HepG2 (cell line): Measurements from ENCODE around the gene SRSF3. TPM values are rescaled to one million over a fixed set of nuclear protein-coding genes. Genes with fewer than 3 reads are reported as not detected.
A peak's percentile ranks its signal among the peaks of the same experiment; 100 is the strongest.

Source experiments
- ARHGAP35 ChIP-seq: sonication (generic); formaldehyde crosslinking; IDR thresholded peaks from 2 replicates; pipeline ENCODE4 v1.9.0; 2022; ENCODE audit warnings: mild to moderate bottlenecking, inconsistent platforms, moderate library complexity, missing genetic modification reagents, borderline replicate concordance
- ATF1 ChIP-seq: IDR thresholded peaks from 2 replicates; pipeline ENCODE4 v1.6.1; 2016; ENCODE audit warnings: mild to moderate bottlenecking, control low read depth
- CC2D1A ChIP-seq: sonication (generic); formaldehyde crosslinking; IDR thresholded peaks from 2 replicates; pipeline ENCODE4 v1.8.1; 2023; ENCODE audit warnings: mild to moderate bottlenecking, missing genetic modification reagents
- DNMT3B ChIP-seq: conservative IDR thresholded peaks from 2 replicates; pipeline ENCODE4 v1.6.1; 2016; ENCODE audit warnings: missing biosample characterization, control low read depth
- FOXP1 ChIP-seq, 2 experiments: fragments of 450-650 bp in 1 of 2; IDR thresholded peaks; 2 replicates each; pipeline ENCODE4 v1.6.1; 2017 to 2018; ENCODE audit warnings: antibody characterized with exemption in 1 of 2
- POLR2AphosphoS2 ChIP-seq: IDR thresholded peaks from 2 replicates; pipeline ENCODE4 v1.6.1; 2011; ENCODE audit warnings: low read depth, low read length, improper control_type of control experiment
- ZNF251 ChIP-seq: sonication (generic); formaldehyde crosslinking; IDR thresholded peaks from 2 replicates; pipeline ENCODE4 v1.9.0; 2021; ENCODE audit warnings: mild to moderate bottlenecking, missing genetic modification reagents
- ZNF296 ChIP-seq: sonication (generic); formaldehyde crosslinking; conservative IDR thresholded peaks from 2 replicates; pipeline ENCODE4 v1.5.0; 2020; ENCODE audit warnings: mild to moderate bottlenecking, missing genetic modification reagents
- ZNF3 ChIP-seq: IDR thresholded peaks from 2 replicates; pipeline ENCODE4 v1.7.0; 2017; ENCODE audit warnings: inconsistent platforms
- ZNF720 ChIP-seq: sonication (generic); formaldehyde crosslinking; IDR thresholded peaks from 2 replicates; pipeline ENCODE4 v1.4.0; 2020; ENCODE audit warnings: missing genetic modification reagents
- polyA plus RNA-seq, 8 experiments: library from polyadenylated mRNA; depleted of rRNA in 3 of 8; stranded (reverse) in 7 of 8; unstranded in 1 of 8; fragments of >200 nt; fragmentation: Illumina TruSeq in 4 of 8; extraction: Trizol in 4 of 8; gene quantifications; 2 replicates each; pipeline versions ENCODE4 v1.2.1 to v1.2.3, GENCODE V29; 2011 to 2016; ENCODE audit warnings: low read depth in 4 of 8, missing spikeins in 1 of 8, mixed read lengths in 1 of 8; ENCODE audit not compliant: insufficient read depth in 1 of 8
- total RNA-seq, 5 experiments: library from RNA; depleted of rRNA; stranded (reverse); fragments of >200 nt; fragmentation: Illumina TruSeq; extraction: Trizol; gene quantifications; 2 replicates each; pipeline ENCODE4 v1.2.3, GENCODE V29; 2016; ENCODE audit warnings: low read depth in 1 of 5
- TF ChIP-seq, protein P1 (sequence below): sonication (generic); formaldehyde crosslinking; IDR thresholded peaks from 2 replicates; pipeline ENCODE4 v1.4.0; 2020; ENCODE audit warnings: missing genetic modification reagents
- TF ChIP-seq, protein P2 (sequence below): sonication (generic); formaldehyde crosslinking; IDR thresholded peaks from 2 replicates; pipeline ENCODE4 v1.4.0; 2020; ENCODE audit warnings: missing genetic modification reagents, mild to moderate bottlenecking, borderline replicate concordance
- TF ChIP-seq, protein P3 (sequence below): sonication (generic); formaldehyde crosslinking; IDR thresholded peaks from 2 replicates; pipeline ENCODE4 v1.4.0; 2020; ENCODE audit warnings: missing genetic modification reagents
- TF ChIP-seq, protein P4 (sequence below): sonication (generic); formaldehyde crosslinking; IDR thresholded peaks from one replicate; pipeline ENCODE4 v1.5.1; 2020; ENCODE audit warnings: mild to moderate bottlenecking, missing genetic modification reagents; ENCODE audit errors: not compliant biosample characterization
- TF ChIP-seq, protein P5 (sequence below): sonication (generic); formaldehyde crosslinking; IDR thresholded peaks from 2 replicates; pipeline ENCODE4 v1.4.0; 2020; ENCODE audit warnings: missing genetic modification reagents

Gene SRSF3
- total and polyA plus RNA-seq, 2 of the 13 experiments (the other 11 are each of a cell fraction or from before 2014, with no cell fraction given): 206 to 684 TPM

DNA sequence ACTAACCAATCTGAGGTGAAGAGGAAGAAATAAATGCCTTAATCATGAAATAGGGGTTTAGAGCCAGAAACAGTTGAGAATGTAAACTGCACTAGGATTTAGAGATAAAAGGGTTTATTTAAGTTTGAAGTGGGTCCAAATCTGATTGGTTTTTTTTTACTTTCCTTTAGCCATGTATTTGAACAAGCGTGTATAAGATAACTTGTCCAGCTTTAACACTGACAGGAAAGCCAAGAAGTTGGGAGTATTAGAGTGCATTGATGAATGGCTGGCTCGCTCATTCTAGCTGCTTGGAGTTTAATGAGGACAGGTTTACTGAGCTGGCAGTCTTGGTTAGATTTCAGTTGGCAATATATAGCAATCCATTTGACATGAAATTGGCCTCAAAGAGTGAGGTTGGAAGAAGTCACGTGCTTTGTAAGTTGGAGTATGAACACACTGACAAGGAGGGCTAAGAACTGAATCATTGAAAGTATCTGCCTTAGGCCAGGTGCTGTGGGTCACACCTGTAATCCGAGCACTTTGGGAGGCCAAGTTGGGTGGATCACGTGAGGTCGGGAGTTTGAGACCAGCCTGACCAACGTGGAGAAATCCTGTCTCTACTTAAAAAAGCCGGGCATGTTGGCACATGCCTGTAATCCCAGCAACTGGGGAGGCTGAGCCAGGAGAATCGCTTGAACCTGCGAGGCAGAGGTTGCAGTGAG, 13.7 kb downstream of the SRSF3 start (continued):
- TF ChIP-seq, protein P1, sequence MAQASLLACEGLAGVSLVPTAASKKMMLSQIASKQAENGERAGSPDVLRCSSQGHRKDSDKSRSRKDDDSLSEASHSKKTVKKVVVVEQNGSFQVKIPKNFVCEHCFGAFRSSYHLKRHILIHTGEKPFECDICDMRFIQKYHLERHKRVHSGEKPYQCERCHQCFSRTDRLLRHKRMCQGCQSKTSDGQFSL (CRISPR knock-in tag): no peak
- TF ChIP-seq, protein P2, sequence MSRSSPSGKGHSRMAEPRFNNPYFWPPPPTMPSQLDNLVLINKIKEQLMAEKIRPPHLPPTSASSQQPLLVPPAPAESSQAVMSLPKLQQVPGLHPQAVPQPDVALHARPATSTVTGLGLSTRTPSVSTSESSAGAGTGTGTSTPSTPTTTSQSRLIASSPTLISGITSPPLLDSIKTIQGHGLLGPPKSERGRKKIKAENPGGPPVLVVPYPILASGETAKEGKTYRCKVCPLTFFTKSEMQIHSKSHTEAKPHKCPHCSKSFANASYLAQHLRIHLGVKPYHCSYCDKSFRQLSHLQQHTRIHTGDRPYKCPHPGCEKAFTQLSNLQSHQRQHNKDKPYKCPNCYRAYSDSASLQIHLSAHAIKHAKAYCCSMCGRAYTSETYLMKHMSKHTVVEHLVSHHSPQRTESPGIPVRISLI (CRISPR knock-in tag): no peak
- TF ChIP-seq, protein P3, sequence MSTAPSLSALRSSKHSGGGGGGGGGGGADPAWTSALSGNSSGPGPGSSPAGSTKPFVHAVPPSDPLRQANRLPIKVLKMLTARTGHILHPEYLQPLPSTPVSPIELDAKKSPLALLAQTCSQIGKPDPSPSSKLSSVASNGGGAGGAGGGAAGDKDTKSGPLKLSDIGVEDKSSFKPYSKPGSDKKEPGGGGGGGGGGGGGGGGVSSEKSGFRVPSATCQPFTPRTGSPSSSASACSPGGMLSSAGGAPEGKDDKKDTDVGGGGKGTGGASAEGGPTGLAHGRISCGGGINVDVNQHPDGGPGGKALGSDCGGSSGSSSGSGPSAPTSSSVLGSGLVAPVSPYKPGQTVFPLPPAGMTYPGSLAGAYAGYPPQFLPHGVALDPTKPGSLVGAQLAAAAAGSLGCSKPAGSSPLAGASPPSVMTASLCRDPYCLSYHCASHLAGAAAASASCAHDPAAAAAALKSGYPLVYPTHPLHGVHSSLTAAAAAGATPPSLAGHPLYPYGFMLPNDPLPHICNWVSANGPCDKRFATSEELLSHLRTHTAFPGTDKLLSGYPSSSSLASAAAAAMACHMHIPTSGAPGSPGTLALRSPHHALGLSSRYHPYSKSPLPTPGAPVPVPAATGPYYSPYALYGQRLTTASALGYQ (CRISPR knock-in tag): no peak
- no peak for TF ChIP-seq DNMT3B
- TF ChIP-seq, protein P4, sequence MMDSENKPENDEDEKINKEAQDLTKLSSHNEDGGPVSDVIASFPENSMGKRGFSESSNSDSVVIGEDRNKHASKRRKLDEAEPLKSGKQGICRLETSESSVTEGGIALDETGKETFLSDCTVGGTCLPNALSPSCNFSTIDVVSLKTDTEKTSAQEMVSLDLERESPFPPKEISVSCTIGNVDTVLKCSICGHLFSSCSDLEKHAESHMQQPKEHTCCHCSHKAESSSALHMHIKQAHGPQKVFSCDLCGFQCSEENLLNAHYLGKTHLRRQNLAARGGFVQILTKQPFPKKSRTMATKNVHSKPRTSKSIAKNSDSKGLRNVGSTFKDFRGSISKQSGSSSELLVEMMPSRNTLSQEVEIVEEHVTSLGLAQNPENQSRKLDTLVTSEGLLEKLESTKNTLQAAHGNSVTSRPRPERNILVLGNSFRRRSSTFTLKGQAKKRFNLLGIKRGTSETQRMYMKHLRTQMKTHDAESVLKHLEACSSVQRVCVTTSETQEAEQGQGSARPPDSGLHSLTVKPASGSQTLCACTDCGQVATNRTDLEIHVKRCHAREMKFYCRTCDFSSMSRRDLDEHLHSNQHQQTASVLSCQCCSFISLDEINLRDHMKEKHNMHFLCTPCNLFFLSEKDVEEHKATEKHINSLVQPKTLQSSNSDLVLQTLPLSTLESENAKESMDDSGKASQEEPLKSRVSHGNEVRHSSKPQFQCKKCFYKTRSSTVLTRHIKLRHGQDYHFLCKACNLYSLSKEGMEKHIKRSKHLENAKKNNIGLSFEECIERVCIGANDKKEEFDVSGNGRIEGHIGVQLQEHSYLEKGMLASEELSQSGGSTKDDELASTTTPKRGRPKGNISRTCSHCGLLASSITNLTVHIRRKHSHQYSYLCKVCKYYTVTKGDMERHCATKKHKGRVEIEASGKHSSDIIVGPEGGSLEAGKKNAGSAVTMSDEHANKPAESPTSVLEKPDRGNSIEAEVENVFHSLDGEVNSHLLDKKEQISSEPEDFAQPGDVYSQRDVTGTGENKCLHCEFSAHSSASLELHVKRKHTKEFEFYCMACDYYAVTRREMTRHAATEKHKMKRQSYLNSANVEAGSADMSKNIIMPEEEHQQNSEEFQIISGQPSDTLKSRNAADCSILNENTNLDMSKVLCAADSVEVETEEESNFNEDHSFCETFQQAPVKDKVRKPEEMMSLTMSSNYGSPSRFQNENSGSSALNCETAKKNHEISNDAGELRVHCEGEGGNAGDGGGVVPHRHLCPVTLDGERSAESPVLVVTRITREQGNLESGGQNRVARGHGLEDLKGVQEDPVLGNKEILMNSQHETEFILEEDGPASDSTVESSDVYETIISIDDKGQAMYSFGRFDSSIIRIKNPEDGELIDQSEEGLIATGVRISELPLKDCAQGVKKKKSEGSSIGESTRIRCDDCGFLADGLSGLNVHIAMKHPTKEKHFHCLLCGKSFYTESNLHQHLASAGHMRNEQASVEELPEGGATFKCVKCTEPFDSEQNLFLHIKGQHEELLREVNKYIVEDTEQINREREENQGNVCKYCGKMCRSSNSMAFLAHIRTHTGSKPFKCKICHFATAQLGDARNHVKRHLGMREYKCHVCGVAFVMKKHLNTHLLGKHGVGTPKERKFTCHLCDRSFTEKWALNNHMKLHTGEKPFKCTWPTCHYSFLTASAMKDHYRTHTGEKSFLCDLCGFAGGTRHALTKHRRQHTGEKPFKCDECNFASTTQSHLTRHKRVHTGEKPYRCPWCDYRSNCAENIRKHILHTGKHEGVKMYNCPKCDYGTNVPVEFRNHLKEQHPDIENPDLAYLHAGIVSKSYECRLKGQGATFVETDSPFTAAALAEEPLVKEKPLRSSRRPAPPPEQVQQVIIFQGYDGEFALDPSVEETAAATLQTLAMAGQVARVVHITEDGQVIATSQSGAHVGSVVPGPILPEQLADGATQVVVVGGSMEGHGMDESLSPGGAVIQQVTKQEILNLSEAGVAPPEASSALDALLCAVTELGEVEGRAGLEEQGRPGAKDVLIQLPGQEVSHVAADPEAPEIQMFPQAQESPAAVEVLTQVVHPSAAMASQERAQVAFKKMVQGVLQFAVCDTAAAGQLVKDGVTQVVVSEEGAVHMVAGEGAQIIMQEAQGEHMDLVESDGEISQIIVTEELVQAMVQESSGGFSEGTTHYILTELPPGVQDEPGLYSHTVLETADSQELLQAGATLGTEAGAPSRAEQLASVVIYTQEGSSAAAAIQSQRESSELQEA (CRISPR knock-in tag): no peak
- TF ChIP-seq POLR2AphosphoS2: peak; percentile 86
- TF ChIP-seq ATF1 (CRISPR knock-in tag): no peak
- no peak for TF ChIP-seq CC2D1A
- TF ChIP-seq, protein P5, sequence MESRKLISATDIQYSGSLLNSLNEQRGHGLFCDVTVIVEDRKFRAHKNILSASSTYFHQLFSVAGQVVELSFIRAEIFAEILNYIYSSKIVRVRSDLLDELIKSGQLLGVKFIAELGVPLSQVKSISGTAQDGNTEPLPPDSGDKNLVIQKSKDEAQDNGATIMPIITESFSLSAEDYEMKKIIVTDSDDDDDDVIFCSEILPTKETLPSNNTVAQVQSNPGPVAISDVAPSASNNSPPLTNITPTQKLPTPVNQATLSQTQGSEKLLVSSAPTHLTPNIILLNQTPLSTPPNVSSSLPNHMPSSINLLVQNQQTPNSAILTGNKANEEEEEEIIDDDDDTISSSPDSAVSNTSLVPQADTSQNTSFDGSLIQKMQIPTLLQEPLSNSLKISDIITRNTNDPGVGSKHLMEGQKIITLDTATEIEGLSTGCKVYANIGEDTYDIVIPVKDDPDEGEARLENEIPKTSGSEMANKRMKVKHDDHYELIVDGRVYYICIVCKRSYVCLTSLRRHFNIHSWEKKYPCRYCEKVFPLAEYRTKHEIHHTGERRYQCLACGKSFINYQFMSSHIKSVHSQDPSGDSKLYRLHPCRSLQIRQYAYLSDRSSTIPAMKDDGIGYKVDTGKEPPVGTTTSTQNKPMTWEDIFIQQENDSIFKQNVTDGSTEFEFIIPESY (CRISPR knock-in tag): no peak
- no peak for TF ChIP-seq ZNF251 (CRISPR knock-in tag)
- no peak for TF ChIP-seq ZNF3 (CRISPR knock-in tag)
- no peak for TF ChIP-seq ZNF720
- TF ChIP-seq FOXP1 (IDR thresholded peaks at IDR 0.05): no peak
- no peak for TF ChIP-seq FOXP1 (CRISPR knock-in tag; IDR thresholded peaks at IDR 0.05)
- TF ChIP-seq ARHGAP35 (CRISPR knock-in tag): no peak
- TF ChIP-seq ZNF296 (CRISPR knock-in tag): no peak
